Measurements from ENCODE around the gene RNF113B. TPM values are rescaled to one million over a fixed set of nuclear protein-coding genes. Genes with fewer than 3 reads are reported as not detected.

Gene RNF113B
- total RNA-seq, 1 experiment from 2014 or later: not detected

GRCh38 chr13:98190889-98191444, 13.9 kb upstream of the RNF113B start:
- ChIA-PET CTCF (no interaction called here), POLR2A (ENCODE audit: unreplicated experiment) (no interaction called here)
- Histone ChIP-seq H3K4me3 (no peak overlapping the region), H3K27me3 (ENCODE audit: insufficient read depth, low read depth) (no peaks in the 10 kb centered on the region), H3F3A (ENCODE audit: insufficient read depth, low read depth) (no peaks in the 10 kb centered on the region), H3K27ac (no peak overlapping the region), H3K4me2 (no peak overlapping the region), H2AFZ (no peak overlapping the region), H3K9me2 (ENCODE audit: insufficient read depth) (no peaks in the 10 kb centered on the region), H4K20me1 (ENCODE audit: insufficient read depth) (no peaks in the 10 kb centered on the region), H3K36me3 (ENCODE audit: low read depth) (no peaks in the 10 kb centered on the region), H3K79me2 (ENCODE audit: low read depth) (0 out of 2 replicates have a peak, but pooled peaks cover 2% of the 10 kb centered on the region), H3K4me1 (replicated peaks; ENCODE audit: insufficient read depth) (no peaks in the 10 kb centered on the region), H3K9me3 (ENCODE audit: insufficient read depth, low read depth) (no peaks in the 10 kb centered on the region; the same call in 1 of the 2 replicates)
- intact Hi-C loops (cut with micrococcal nuclease; ENCODE audit: unreplicated experiment): no loop called here
- TF ChIP-seq EZH2 (IDR thresholded peaks at IDR 0.05; ENCODE audit: low read depth): no peak
- TF ChIP-seq, protein P1, sequence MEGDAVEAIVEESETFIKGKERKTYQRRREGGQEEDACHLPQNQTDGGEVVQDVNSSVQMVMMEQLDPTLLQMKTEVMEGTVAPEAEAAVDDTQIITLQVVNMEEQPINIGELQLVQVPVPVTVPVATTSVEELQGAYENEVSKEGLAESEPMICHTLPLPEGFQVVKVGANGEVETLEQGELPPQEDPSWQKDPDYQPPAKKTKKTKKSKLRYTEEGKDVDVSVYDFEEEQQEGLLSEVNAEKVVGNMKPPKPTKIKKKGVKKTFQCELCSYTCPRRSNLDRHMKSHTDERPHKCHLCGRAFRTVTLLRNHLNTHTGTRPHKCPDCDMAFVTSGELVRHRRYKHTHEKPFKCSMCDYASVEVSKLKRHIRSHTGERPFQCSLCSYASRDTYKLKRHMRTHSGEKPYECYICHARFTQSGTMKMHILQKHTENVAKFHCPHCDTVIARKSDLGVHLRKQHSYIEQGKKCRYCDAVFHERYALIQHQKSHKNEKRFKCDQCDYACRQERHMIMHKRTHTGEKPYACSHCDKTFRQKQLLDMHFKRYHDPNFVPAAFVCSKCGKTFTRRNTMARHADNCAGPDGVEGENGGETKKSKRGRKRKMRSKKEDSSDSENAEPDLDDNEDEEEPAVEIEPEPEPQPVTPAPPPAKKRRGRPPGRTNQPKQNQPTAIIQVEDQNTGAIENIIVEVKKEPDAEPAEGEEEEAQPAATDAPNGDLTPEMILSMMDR (conservative IDR thresholded peaks at IDR 0.05): no peak
- no peak for DNase-seq
- BruUV-seq (replicated peaks): no TSS peak

GRCh38 chr13:98189841-98190505, 12.9 kb upstream of the RNF113B start:
- ChIA-PET POLR2A (ENCODE audit: unreplicated experiment) (no interaction called here), CTCF (no interaction called here)
- Histone ChIP-seq H3K9me2 (ENCODE audit: insufficient read depth) (no peaks in the 10 kb centered on the region), H3K27me3 (ENCODE audit: insufficient read depth, low read depth) (no peaks in the 10 kb centered on the region), H3K36me3 (ENCODE audit: low read depth) (no peaks in the 10 kb centered on the region), H3K27ac (no peak overlapping the region), H3K79me2 (ENCODE audit: low read depth) (no peaks in the 10 kb centered on the region), H3F3A (ENCODE audit: insufficient read depth, low read depth) (no peaks in the 10 kb centered on the region), H3K4me2 (no peak overlapping the region), H4K20me1 (ENCODE audit: insufficient read depth) (no peaks in the 10 kb centered on the region), H3K9me3 (ENCODE audit: insufficient read depth, low read depth) (no peaks in the 10 kb centered on the region), H2AFZ (no peak overlapping the region), H3K4me1 (replicated peaks; ENCODE audit: insufficient read depth) (no peaks in the 10 kb centered on the region), H3K4me3 (no peak overlapping the region)
- intact Hi-C loops (cut with micrococcal nuclease; ENCODE audit: unreplicated experiment): no loop called here
- no TSS peak for BruUV-seq (replicated peaks)
- no peak for DNase-seq
- TF ChIP-seq EZH2 (IDR thresholded peaks at IDR 0.05; ENCODE audit: low read depth): no peak
- TF ChIP-seq, protein P1 (conservative IDR thresholded peaks at IDR 0.05): no peak

GRCh38 chr13:98188544-98189166, 11.6 kb upstream of the RNF113B start:
- Histone ChIP-seq H3F3A (ENCODE audit: insufficient read depth, low read depth) (no peaks in the 10 kb centered on the region), H3K9me3 (ENCODE audit: insufficient read depth, low read depth) (no peaks in the 10 kb centered on the region), H3K4me3 (no peak overlapping the region), H3K4me2 (no peak overlapping the region), H4K20me1 (ENCODE audit: insufficient read depth) (no peaks in the 10 kb centered on the region), H3K27me3 (ENCODE audit: insufficient read depth, low read depth) (no peaks in the 10 kb centered on the region), H3K36me3 (ENCODE audit: low read depth) (no peaks in the 10 kb centered on the region), H3K27ac (no peak overlapping the region), H2AFZ (no peak overlapping the region), H3K79me2 (ENCODE audit: low read depth) (no peaks in the 10 kb centered on the region), H3K9me2 (ENCODE audit: insufficient read depth) (no peaks in the 10 kb centered on the region), H3K4me1 (replicated peaks; ENCODE audit: insufficient read depth) (no peaks in the 10 kb centered on the region)
- ChIA-PET POLR2A (ENCODE audit: unreplicated experiment) (no interaction called here), CTCF (no interaction called here)
- no peak for DNase-seq
- no TSS peak for BruUV-seq (replicated peaks)
- intact Hi-C loops (cut with micrococcal nuclease; ENCODE audit: unreplicated experiment): no loop called here
- TF ChIP-seq EZH2 (IDR thresholded peaks at IDR 0.05; ENCODE audit: low read depth): no peak
- TF ChIP-seq, protein P1 (conservative IDR thresholded peaks at IDR 0.05): no peak

Data from PC-9 (cell line).